Stomach (tissue), 4 donors: ENCODE measurements around the gene NEK6.

Experiments used
- POLR2A ChIP-seq, 4 donors: fragments of 450-650 bp; IDR thresholded peaks; one replicate each; pipeline ENCODE4 v1.6.1; 2016; ENCODE audit warnings: antibody characterized with exemption in 4 of 4, control low read depth in 2 of 4, mild to moderate bottlenecking in 1 of 4, moderate library complexity in 1 of 4
- TF ChIP-seq, protein P1 (sequence below), 7 experiments: fragments of 450-650 bp in 4 of 7; fragments of 200-600 bp in 3 of 7; sonication (generic) in 3 of 7; IDR thresholded peaks; one replicate each; pipeline ENCODE4 v1.5.1; 2016 to 2019; ENCODE audit warnings: antibody characterized with exemption in 7 of 7, control low read depth in 2 of 7, mild to moderate bottlenecking in 1 of 7

- TF ChIP-seq, protein P1, sequence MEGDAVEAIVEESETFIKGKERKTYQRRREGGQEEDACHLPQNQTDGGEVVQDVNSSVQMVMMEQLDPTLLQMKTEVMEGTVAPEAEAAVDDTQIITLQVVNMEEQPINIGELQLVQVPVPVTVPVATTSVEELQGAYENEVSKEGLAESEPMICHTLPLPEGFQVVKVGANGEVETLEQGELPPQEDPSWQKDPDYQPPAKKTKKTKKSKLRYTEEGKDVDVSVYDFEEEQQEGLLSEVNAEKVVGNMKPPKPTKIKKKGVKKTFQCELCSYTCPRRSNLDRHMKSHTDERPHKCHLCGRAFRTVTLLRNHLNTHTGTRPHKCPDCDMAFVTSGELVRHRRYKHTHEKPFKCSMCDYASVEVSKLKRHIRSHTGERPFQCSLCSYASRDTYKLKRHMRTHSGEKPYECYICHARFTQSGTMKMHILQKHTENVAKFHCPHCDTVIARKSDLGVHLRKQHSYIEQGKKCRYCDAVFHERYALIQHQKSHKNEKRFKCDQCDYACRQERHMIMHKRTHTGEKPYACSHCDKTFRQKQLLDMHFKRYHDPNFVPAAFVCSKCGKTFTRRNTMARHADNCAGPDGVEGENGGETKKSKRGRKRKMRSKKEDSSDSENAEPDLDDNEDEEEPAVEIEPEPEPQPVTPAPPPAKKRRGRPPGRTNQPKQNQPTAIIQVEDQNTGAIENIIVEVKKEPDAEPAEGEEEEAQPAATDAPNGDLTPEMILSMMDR (IDR thresholded peaks at IDR 0.05): no peak
- TF ChIP-seq POLR2A (IDR thresholded peaks at IDR 0.05): no peak
These were observed 8.8 kb upstream of the NEK6 start for GRCh38 chr9:124248960-124249359.
